ES-I3 (cell line): ENCODE measurements around the gene TGFB2.

Experiments
- H3K36me3 ChIP-seq: 2 replicates; pipeline ENCODE4 v1.6.1; 2013; ENCODE audit warnings: mild to moderate bottlenecking, low read length, control low read depth, moderate library complexity; ENCODE audit not compliant: insufficient read depth
- H3K4me1 ChIP-seq: 2 replicates; pipeline ENCODE4 v1.6.1; 2013; ENCODE audit warnings: mild to moderate bottlenecking, control low read depth, low read length; ENCODE audit not compliant: insufficient read depth
- H3K9ac ChIP-seq: 2 replicates; pipeline ENCODE4 v1.6.1; 2013; ENCODE audit warnings: low read depth, mild to moderate bottlenecking, low read length, moderate library complexity
- H3K9me3 ChIP-seq: 2 replicates; pipeline ENCODE4 v1.6.1; 2013; ENCODE audit warnings: mild to moderate bottlenecking, low read length, moderate library complexity; ENCODE audit not compliant: control insufficient read depth, insufficient read depth

TGFB2 gene

DNA sequence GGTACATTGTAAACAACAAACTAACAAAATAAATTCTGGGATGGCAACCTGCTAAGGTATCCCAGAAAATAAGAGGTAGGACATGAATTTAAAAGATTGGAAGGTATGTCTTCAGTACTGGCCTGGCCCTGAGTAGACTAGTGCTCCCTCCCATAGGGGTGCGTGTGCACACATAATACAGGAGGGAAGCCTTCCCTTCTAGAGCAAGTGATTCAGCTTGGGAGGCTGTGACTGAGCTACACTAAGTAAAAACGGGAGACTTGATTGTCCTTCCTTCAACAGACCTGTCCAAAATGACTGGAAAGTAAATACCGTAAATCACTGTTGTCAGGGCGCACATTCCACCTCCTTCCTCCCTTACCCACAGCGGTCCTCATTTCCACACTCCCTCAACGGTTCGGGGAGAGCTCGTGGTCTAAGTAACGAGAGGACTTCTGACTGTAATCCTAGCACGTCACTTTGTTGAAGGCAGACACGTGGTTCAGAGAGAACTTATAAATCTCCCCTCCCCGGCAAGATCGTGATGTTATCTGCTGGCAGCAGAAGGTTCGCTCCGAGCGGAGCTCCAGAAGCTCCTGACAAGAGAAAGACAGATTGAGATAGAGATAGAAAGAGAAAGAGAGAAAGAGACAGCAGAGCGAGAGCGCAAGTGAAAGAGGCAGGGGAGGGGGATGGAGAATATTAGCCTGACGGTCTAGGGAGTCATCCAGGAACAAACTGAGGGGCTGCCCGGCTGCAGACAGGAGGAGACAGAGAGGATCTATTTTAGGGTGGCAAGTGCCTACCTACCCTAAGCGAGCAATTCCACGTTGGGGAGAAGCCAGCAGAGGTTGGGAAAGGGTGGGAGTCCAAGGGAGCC, at the start of gene TGFB2:
Gene TGFB2, plus strand, starts transcription at position 523 of the 859 bp plus-strand sequence. CDS start 1,366 bp downstream, outside the sequence.
- Histone ChIP-seq H3K9ac (peak within 1 kb of the TSS; percentile 84), H3K9me3 (no peaks in the 10 kb centered on the region), H3K4me1 (peaks cover 4% of the 10 kb centered on the region; the same call in 1 of the 2 replicates), H3K36me3 (no peaks in the 10 kb centered on the region)

DNA sequence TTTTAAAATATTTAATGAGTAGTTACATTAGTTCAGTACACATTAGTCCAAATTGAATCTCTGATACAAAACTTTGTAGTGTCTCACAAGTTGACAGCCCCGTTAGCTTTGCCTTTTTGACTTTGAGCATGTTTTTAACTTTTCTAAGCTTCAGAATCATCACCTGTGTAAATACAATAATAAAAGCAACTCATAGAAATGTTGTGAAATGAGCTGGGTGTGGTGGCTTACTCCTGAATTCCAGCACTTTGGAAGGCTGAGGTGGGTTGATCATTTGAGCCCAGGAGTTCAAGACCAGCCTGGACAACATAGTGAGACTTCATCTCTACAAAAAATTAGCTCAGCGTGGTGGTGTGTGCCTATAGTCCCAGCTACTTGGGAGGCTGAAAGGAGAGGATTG, 49.0 kb upstream of the TGFB2 start:
- Histone ChIP-seq H3K4me1 (peaks cover 34% of the 10 kb centered on the region), H3K9me3 (no peaks in the 10 kb centered on the region)

DNA sequence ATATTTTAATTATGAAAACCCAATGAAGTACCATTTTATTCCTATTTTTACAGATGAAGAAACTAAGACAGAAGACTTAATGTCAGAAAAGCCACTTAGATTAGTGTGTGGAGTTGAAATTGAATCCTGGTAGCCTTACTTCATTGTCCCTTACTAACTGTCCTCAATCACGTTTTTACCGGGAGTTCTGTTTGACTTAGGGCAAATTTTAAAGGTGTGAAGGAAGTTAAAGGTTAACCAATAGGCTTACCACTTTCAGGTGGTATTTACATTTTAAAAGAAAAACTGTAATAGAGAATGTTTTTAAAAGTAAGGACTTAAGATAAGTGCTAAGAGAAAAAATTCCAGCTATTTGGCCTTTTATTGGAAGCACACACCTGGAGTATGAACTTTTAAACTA, 47.7 kb upstream of the TGFB2 start:
- Histone ChIP-seq H3K9me3 (no peaks in the 10 kb centered on the region), H3K4me1 (peaks cover 34% of the 10 kb centered on the region), H3K36me3 (no peaks in the 10 kb centered on the region), H3K9ac (no peak overlapping the region)

More for the DNA sequence above, 49.0 kb upstream of the TGFB2 start:
- Histone ChIP-seq H3K9ac (no peak overlapping the region), H3K36me3 (no peaks in the 10 kb centered on the region)

DNA sequence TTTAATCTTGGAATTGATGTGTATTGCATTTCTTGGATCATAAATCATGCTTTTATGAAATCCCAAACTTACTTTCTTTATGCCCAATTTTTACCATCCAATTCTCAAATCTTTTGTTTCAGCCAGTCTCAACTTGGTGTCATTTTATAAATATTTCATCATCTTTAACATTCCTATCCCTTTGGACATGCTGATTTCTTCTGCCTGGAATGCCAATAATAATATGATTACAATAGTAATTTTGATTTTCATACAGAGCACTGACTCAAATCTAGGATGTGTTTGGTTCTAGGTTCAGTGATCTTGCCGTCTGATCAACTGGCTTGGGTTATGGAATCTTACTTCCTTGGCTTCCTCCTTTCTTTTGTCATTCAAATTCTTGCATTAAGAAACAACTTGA, 47.3 kb upstream of the TGFB2 start:
- Histone ChIP-seq H3K4me1 (peaks cover 34% of the 10 kb centered on the region), H3K9ac (no peak overlapping the region), H3K9me3 (no peaks in the 10 kb centered on the region), H3K36me3 (no peaks in the 10 kb centered on the region)

DNA sequence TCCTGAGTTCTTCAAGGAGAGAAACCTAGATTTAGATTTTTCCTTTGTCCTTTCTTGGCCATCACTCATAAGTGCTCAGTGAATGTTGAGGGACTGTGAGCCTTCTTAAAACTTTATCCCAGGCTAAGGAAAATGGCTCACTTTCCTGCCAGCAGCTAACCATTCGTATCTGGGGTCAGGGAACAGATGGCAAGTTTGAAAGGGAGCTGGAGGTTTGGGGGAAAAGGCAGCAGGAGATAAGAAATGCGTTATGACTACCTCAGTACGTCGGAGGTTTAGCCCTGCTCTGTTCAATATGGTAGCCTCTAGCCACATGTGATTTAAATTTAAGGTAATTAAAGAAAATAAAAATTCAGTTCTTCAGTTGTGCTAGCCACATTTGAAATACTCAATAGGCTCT, 46.7 kb upstream of the TGFB2 start:
- Histone ChIP-seq H3K4me1 (peaks cover 34% of the 10 kb centered on the region), H3K9ac (no peak overlapping the region), H3K9me3 (no peaks in the 10 kb centered on the region), H3K36me3 (no peaks in the 10 kb centered on the region)

DNA sequence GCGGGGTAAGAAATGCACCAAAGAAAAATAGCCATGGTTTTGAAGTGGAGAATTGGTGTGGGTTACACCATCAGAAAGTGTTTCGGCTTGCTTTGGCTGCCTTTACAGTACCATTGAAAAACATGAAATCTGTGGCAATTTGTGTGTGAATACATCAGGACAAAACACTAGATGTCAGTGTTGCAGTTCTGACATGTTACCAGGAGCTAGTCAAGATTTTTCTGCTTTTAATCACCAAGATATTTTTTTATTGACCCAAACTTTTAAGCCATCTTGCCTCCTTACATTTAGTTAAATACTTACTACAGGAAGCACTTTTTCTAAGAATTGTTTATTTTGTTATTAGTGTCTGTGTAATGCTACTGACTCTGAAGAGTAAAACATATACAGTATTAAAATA, 45.7 kb upstream of the TGFB2 start:
- no peak overlapping the region for H3K9ac ChIP-seq
- H3K4me1 ChIP-seq = peaks cover 34% of the 10 kb centered on the region
- H3K36me3 ChIP-seq = no peaks in the 10 kb centered on the region
- H3K9me3 ChIP-seq = no peaks in the 10 kb centered on the region

DNA sequence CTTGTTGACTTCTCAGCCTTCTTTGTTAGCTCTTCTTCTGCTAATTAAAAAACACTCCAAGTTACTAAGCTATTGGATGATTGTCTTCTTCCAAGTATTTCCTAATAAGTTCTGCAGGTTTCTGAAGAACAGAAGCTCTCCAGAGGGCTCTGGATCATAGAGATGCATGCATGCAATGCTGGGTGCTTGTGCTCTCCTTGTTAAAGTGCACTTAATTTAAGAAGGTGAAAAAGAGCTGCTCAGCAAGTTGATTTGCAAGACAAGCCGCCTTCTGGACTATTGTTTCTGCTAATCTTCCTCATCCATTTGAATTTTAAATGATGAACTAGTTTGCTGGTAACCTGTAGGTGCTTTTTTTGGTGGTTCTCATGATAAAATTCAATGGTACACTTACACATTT, 43.9 kb upstream of the TGFB2 start:
- peaks cover 24% of the 10 kb centered on the region for H3K4me1 ChIP-seq
- H3K9ac ChIP-seq = no peak overlapping the region

DNA sequence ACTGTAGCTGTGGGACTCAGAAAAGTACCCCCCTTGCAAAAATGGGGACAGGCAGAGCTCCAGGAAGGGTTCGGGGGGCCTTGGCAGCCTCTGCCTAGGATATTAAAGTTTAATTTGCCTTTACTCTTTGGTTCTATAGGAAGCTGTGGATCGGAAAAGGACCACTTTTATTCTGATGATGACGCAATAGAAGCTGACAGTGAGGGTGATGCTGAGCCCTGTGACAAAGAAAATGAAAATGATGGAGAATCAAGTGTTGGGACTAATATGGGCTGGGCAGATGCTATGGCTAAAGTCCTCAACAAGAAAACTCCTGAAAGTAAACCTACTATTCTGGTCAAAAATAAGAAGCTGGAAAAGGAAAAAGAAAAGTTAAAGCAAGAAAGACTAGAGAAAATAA, 43.0 kb upstream of the TGFB2 start:
- Histone ChIP-seq H3K9me3 (no peaks in the 10 kb centered on the region), H3K36me3 (no peaks in the 10 kb centered on the region), H3K4me1 (peaks cover 16% of the 10 kb centered on the region; the same call in 1 of the 2 replicates), H3K9ac (no peak overlapping the region)

More for the DNA sequence above, 43.9 kb upstream of the TGFB2 start:
- Histone ChIP-seq H3K9me3 (no peaks in the 10 kb centered on the region), H3K36me3 (no peaks in the 10 kb centered on the region)

DNA sequence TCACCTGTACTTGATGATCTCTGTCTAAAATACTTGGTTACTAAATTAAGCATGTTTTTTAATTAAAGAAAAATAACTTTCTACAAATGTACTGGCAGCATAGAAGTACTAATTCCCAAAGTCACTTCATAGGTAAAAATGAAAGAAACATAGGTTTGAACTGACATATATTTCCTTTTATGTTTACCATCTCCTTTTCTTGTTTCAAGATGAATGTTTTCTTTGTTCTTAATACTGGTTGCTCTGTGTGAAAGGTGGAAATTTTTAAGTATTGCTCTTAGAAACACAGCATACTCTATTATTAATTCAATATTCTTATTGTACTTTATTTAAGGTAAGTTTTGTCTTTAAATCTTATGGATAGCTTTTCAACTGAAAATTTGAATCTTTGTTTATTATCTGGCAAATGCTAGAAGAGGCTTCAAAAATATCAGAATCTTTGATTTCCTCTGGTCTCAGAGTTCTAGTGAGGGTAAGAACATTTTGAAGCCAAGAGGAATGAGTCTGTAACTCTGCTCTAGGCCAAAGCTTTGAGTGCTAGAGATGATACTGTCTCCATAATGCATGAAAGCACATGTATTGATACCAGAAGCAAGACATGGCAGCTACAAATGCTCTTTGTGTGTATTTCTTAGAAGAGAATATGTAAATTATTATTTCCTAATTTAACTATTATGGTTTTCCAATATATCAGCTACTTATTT, 41.8 kb upstream of the TGFB2 start:
- Histone ChIP-seq H3K4me1 (peaks cover 16% of the 10 kb centered on the region; the same call in 1 of the 2 replicates), H3K9me3 (no peaks in the 10 kb centered on the region), H3K9ac (no peak overlapping the region), H3K36me3 (no peaks in the 10 kb centered on the region)

DNA sequence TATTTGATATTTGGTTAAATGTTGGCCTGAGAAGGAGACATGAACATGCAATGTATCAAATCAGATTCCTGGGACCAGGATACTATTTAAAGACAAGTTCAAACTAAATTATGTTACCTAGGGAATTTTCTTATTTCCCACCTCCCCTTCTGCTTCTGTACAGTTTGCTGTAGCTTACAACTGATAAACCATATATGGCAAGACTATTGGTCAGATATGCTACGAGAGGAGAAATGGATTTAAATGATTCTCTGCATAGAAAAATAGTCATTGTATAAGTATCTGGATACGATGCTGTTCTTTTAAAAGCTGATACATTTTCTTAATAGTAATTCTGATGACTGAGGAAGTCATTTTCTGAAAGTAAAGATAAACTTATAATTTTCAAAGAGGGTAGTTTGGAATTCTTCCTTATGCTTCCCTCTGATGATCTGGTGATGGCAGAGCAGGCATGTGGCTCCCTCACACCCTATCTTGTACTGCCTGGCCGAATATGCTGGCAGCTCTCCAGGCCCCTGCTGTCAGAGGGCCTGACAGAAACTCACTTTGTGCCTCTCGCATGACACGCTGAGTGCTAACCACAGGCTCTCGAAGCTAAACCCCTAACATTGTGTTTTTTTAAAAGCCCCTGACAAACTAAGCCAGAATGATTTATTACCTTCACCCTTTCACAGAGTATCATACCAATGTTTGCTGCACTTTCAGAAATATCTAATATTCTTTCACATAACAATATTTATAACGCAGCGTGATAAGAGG, 40.7 kb upstream of the TGFB2 start:
- peaks cover 10% of the 10 kb centered on the region; the same call in 1 of the 2 replicates for H3K4me1 ChIP-seq
- no peak overlapping the region for H3K9ac ChIP-seq
- no peaks in the 10 kb centered on the region for H3K9me3 ChIP-seq
- H3K36me3 ChIP-seq = no peaks in the 10 kb centered on the region

DNA sequence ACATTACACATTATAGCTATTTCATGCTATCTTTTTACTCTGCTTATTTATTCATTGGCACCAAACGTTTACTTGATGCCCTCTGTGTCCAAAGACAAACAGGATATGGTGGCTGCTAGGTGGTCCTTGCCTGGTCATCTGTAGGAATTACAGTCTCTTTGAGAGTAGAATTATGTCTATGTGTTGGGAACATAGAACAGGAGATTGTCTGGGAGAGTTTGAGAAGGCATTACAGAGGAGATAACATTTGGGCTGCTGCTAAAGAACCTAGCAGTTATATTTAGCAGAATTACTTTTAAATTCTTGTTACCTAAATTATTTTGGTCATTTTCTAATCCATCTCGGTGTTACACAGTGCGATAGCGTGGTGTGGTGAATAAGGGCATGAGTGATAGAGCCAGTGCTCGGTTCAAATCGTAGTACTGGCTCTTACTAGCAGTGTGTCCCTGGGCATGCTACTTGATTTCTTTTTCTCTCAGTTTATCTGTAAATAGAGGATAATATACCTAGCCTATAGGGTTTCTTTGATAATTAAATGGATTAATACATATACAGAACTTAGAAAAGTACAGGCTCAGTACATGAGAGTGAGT, 39.6 kb upstream of the TGFB2 start:
- Histone ChIP-seq H3K9ac (no peak overlapping the region), H3K4me1 (peaks cover 6% of the 10 kb centered on the region; the same call in 1 of the 2 replicates), H3K36me3 (no peaks in the 10 kb centered on the region), H3K9me3 (no peaks in the 10 kb centered on the region)

DNA sequence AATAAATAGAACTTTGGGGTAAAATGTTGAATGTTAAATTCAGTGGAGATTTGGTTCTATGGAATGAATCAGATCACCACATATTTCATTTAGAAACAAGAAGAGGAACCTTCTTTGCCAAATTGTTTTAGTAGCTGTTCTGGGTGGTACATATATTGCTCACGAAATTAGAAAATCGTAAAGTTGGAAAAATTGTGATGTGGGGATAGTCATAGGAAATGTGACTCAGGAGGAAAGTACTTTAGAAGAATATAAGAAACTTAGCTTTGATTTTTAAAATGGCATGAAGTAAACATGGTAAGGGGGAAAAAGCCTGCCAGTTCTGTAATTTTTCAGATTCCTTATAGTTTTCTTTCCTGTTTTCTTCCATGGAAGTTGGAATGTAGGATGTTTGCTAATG, 32.6 kb upstream of the TGFB2 start:
- no peaks in the 10 kb centered on the region for H3K36me3 ChIP-seq
- H3K9me3 ChIP-seq = no peaks in the 10 kb centered on the region
- H3K9ac ChIP-seq = no peak overlapping the region; the same call in 1 of the 2 replicates
- peaks cover 8% of the 10 kb centered on the region; the same call in 1 of the 2 replicates for H3K4me1 ChIP-seq

DNA sequence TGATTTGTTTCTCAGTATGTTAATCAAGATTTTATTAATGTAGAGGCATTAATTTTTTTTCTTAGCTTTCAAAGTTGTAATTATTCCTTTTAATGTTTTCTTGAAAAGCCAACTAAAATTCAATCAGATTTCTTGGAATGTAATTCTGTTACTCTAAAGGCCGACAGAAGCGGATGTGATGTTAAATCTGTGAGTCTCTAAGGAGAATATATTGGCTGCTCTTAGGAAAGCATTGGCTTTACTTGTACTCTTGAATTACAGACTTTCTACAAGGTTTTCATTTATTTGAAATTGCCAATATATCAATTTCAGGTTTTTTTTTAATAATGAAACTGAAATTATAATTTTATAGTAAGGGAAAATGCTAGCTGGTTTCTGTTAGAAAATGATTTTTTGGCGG, 30.8 kb upstream of the TGFB2 start:
- H3K36me3 ChIP-seq = no peaks in the 10 kb centered on the region
- peaks cover 8% of the 10 kb centered on the region; the same call in 1 of the 2 replicates for H3K4me1 ChIP-seq
- no peaks in the 10 kb centered on the region for H3K9me3 ChIP-seq
- H3K9ac ChIP-seq = no peak overlapping the region

DNA sequence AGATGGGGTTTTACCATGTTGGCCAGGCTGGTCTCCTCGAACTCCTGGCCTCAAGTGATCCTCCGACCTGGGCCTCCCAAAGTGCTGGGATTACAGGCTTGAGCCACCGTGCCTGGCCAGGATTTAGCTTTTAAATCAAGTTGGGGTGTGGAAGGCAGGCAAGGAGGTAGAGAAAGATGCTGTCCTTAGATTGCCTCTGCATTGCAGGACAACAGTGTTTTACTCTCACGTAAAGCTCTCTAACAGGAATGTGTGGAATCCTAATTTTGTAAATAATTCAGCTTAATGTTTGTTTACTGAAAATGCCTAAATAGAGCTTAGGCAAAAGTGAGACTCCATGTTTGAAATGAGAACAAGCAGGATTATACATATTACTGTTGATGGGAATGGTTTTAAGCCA, 29.5 kb upstream of the TGFB2 start:
- Histone ChIP-seq H3K4me1 (peaks cover 8% of the 10 kb centered on the region; the same call in 1 of the 2 replicates), H3K9ac (no peak overlapping the region), H3K36me3 (no peaks in the 10 kb centered on the region), H3K9me3 (no peaks in the 10 kb centered on the region)
